Measurements from ENCODE around the gene SPTLC2.

DNA sequence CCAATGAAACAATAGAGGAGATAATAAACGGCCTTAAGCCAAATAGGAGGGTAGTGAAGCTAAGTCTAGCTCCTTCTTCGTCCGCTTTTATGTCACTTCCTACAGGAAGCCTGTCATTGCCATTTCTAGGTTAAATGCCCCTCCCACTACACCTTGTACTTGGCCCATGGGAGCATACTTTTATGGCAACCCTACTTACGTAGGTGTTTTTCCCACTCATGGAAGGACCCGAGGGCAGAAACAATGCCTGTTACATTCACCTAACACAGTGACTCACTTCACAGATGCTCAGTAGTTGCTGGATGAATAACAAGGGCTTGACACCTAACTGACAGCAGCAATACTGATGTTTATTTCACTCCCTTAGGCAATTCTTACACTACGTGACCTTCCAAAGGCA is 46.9 kb upstream of the SPTLC2 start:
- TF ChIP-seq, protein P1, sequence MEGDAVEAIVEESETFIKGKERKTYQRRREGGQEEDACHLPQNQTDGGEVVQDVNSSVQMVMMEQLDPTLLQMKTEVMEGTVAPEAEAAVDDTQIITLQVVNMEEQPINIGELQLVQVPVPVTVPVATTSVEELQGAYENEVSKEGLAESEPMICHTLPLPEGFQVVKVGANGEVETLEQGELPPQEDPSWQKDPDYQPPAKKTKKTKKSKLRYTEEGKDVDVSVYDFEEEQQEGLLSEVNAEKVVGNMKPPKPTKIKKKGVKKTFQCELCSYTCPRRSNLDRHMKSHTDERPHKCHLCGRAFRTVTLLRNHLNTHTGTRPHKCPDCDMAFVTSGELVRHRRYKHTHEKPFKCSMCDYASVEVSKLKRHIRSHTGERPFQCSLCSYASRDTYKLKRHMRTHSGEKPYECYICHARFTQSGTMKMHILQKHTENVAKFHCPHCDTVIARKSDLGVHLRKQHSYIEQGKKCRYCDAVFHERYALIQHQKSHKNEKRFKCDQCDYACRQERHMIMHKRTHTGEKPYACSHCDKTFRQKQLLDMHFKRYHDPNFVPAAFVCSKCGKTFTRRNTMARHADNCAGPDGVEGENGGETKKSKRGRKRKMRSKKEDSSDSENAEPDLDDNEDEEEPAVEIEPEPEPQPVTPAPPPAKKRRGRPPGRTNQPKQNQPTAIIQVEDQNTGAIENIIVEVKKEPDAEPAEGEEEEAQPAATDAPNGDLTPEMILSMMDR (IDR thresholded peaks at IDR 0.05; ENCODE audit: control extremely low read depth in 1 of 3, insufficient read depth in 1 of 3, low read depth in 1 of 3, low read length in 3 of 3), result no peak
- TF ChIP-seq EZH2 (IDR thresholded peaks at IDR 0.05; ENCODE audit: low read depth, low read length, severe bottlenecking) (no peak), SRF (IDR thresholded peaks at IDR 0.05; ENCODE audit: low read depth, low read length) (no peak), CHD2 (IDR thresholded peaks at IDR 0.05; ENCODE audit: low read length) (no peak), YY1 (IDR thresholded peaks at IDR 0.05; ENCODE audit: low read depth, low read length) (no peak), CEBPB (IDR thresholded peaks at IDR 0.05; ENCODE audit: low read depth, low read length) (no peak), GTF2F1 (IDR thresholded peaks at IDR 0.05; ENCODE audit: borderline replicate concordance, low read depth, low read length) (no peak), POLR2A (IDR thresholded peaks at IDR 0.05; ENCODE audit: control extremely low read depth in 1 of 2, low read depth in 2 of 2, low read length in 2 of 2) (no peak), CBX5 (IDR thresholded peaks at IDR 0.05; ENCODE audit: low read depth, low read length) (no peak), TAF1 (IDR thresholded peaks at IDR 0.05; ENCODE audit: low read depth, low read length) (no peak), KDM1A (IDR thresholded peaks at IDR 0.05; ENCODE audit: borderline replicate concordance, low read length) (no peak), NRF1 (IDR thresholded peaks at IDR 0.05; ENCODE audit: low read depth, low read length) (no peak)
- TF ChIP-seq, protein P2, sequence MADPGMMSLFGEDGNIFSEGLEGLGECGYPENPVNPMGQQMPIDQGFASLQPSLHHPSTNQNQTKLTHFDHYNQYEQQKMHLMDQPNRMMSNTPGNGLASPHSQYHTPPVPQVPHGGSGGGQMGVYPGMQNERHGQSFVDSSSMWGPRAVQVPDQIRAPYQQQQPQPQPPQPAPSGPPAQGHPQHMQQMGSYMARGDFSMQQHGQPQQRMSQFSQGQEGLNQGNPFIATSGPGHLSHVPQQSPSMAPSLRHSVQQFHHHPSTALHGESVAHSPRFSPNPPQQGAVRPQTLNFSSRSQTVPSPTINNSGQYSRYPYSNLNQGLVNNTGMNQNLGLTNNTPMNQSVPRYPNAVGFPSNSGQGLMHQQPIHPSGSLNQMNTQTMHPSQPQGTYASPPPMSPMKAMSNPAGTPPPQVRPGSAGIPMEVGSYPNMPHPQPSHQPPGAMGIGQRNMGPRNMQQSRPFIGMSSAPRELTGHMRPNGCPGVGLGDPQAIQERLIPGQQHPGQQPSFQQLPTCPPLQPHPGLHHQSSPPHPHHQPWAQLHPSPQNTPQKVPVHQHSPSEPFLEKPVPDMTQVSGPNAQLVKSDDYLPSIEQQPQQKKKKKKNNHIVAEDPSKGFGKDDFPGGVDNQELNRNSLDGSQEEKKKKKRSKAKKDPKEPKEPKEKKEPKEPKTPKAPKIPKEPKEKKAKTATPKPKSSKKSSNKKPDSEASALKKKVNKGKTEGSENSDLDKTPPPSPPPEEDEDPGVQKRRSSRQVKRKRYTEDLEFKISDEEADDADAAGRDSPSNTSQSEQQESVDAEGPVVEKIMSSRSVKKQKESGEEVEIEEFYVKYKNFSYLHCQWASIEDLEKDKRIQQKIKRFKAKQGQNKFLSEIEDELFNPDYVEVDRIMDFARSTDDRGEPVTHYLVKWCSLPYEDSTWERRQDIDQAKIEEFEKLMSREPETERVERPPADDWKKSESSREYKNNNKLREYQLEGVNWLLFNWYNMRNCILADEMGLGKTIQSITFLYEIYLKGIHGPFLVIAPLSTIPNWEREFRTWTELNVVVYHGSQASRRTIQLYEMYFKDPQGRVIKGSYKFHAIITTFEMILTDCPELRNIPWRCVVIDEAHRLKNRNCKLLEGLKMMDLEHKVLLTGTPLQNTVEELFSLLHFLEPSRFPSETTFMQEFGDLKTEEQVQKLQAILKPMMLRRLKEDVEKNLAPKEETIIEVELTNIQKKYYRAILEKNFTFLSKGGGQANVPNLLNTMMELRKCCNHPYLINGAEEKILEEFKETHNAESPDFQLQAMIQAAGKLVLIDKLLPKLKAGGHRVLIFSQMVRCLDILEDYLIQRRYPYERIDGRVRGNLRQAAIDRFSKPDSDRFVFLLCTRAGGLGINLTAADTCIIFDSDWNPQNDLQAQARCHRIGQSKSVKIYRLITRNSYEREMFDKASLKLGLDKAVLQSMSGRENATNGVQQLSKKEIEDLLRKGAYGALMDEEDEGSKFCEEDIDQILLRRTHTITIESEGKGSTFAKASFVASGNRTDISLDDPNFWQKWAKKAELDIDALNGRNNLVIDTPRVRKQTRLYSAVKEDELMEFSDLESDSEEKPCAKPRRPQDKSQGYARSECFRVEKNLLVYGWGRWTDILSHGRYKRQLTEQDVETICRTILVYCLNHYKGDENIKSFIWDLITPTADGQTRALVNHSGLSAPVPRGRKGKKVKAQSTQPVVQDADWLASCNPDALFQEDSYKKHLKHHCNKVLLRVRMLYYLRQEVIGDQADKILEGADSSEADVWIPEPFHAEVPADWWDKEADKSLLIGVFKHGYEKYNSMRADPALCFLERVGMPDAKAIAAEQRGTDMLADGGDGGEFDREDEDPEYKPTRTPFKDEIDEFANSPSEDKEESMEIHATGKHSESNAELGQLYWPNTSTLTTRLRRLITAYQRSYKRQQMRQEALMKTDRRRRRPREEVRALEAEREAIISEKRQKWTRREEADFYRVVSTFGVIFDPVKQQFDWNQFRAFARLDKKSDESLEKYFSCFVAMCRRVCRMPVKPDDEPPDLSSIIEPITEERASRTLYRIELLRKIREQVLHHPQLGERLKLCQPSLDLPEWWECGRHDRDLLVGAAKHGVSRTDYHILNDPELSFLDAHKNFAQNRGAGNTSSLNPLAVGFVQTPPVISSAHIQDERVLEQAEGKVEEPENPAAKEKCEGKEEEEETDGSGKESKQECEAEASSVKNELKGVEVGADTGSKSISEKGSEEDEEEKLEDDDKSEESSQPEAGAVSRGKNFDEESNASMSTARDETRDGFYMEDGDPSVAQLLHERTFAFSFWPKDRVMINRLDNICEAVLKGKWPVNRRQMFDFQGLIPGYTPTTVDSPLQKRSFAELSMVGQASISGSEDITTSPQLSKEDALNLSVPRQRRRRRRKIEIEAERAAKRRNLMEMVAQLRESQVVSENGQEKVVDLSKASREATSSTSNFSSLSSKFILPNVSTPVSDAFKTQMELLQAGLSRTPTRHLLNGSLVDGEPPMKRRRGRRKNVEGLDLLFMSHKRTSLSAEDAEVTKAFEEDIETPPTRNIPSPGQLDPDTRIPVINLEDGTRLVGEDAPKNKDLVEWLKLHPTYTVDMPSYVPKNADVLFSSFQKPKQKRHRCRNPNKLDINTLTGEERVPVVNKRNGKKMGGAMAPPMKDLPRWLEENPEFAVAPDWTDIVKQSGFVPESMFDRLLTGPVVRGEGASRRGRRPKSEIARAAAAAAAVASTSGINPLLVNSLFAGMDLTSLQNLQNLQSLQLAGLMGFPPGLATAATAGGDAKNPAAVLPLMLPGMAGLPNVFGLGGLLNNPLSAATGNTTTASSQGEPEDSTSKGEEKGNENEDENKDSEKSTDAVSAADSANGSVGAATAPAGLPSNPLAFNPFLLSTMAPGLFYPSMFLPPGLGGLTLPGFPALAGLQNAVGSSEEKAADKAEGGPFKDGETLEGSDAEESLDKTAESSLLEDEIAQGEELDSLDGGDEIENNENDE (IDR thresholded peaks at IDR 0.05; ENCODE audit: insufficient replicate concordance, low read length), result no peak
